NCI-H187 (cell line): Measurements from ENCODE around the gene ARMC2.
A peak's percentile ranks its signal among the peaks of the same experiment; 100 is the strongest.
"Not testable (repeated sequence)": the region's sequence is repeated elsewhere in the genome, so short reads cannot be mapped to it uniquely, and the experiment has no call there.

Source experiments
- DNase-seq, 2 experiments: peaks; one replicate each; lab custom pipeline; 2025; lab: John Stamatoyannopoulos, UW

ARMC2 gene

GRCh38 chr6:108835218-108835850 lies 12.9 kb upstream of the ARMC2 start:
- DNase-seq = peak; percentile 29 to 45

GRCh38 chr6:108836061-108836460 lies 12.2 kb upstream of the ARMC2 start:
- DNase-seq = no peak

- DNase-seq = no peak
Observed at GRCh38 chr6:108837236-108837971, 10.8 kb upstream of the ARMC2 start.

GRCh38 chr6:108838101-108838717 lies 10.0 kb upstream of the ARMC2 start:
- peak; percentile 6 to 36 for DNase-seq

- no peak for DNase-seq
Observed at GRCh38 chr6:108839083-108839642, 9.1 kb upstream of the ARMC2 start.

GRCh38 chr6:108840919-108841318 lies 7.3 kb upstream of the ARMC2 start:
- DNase-seq = no peak

- no peak for DNase-seq
Observed at GRCh38 chr6:108841377-108841855, 6.8 kb upstream of the ARMC2 start.

- no peak for DNase-seq
Observed at GRCh38 chr6:108844135-108844534, 4.1 kb upstream of the ARMC2 start.

- DNase-seq = no peak
Observed at GRCh38 chr6:108845145-108845544, 3.1 kb upstream of the ARMC2 start.

- DNase-seq = no peak
Observed at GRCh38 chr6:108846101-108846500, 2.1 kb upstream of the ARMC2 start.

- no peak for DNase-seq
Observed at GRCh38 chr6:108846628-108847027, 1.6 kb upstream of the ARMC2 start.

GRCh38 chr6:108847738-108848115 lies 495 bp upstream of the ARMC2 start:
- DNase-seq = no peak

- DNase-seq = no peak
Observed at GRCh38 chr6:108850669-108851465, 2.6 kb downstream of the ARMC2 start.

GRCh38 chr6:108851756-108852155 lies 3.5 kb downstream of the ARMC2 start:
- DNase-seq = no peak

- DNase-seq = no peak
Observed at GRCh38 chr6:108853077-108853476, 4.9 kb downstream of the ARMC2 start.

- no peak for DNase-seq
Observed at GRCh38 chr6:108862479-108863191, 14.4 kb downstream of the ARMC2 start.

GRCh38 chr6:108865751-108866286 lies 17.6 kb downstream of the ARMC2 start:
- not testable (repeated sequence) for DNase-seq

GRCh38 chr6:108866798-108867197 lies 18.6 kb downstream of the ARMC2 start:
- no peak for DNase-seq

GRCh38 chr6:108868647-108869046 lies 20.4 kb downstream of the ARMC2 start:
- no peak for DNase-seq

- peak in 1 of 2 experiments; percentile 29 for DNase-seq
Observed at GRCh38 chr6:108869876-108870275, 21.7 kb downstream of the ARMC2 start.

GRCh38 chr6:108870357-108870756 lies 22.1 kb downstream of the ARMC2 start:
- no peak for DNase-seq
